OCI-LY3 (cell line): ENCODE measurements around the gene PCDH12.

Experiments
- H2AFZ ChIP-seq: fragments of 200-600, 300-600 bp; shearing (Covaris generic); 2 replicates; pipeline ENCODE4 v1.6.0; 2014; ENCODE audit warnings: antibody characterized with exemption, low read depth, low read length
- H3K27ac ChIP-seq: fragments of 200-600, 300-600 bp; sonication (generic); 2 replicates; pipeline ENCODE4 v1.5.1; 2014; ENCODE audit warnings: mild to moderate bottlenecking, low read length, moderate library complexity, mixed read lengths
- H3K27me3 ChIP-seq: fragments of 200-600, 300-600 bp; sonication (generic); 2 replicates; pipeline ENCODE4 v1.6.1; 2014; ENCODE audit warnings: low read depth, low read length, mixed read lengths
- H3K36me3 ChIP-seq: fragments of 200-600, 300-600 bp; sonication (generic); replicated peaks from 2 replicates; pipeline ENCODE3; 2014; ENCODE audit warnings: low read depth, low read length, mixed read lengths
- H3K4me1 ChIP-seq: fragments of 300-600, 200-600 bp; sonication (generic); 2 replicates; pipeline ENCODE4 v1.6.1; 2014; ENCODE audit warnings: low read length, mixed read lengths
- H3K4me2 ChIP-seq: fragments of 200-600, 300-600 bp; sonication (generic); 2 replicates; pipeline ENCODE4 v1.6.1; 2014; ENCODE audit warnings: low read length, mixed read lengths
- H3K4me3 ChIP-seq: fragments of 300-600, 200-600 bp; sonication (generic); 2 replicates; pipeline ENCODE4 v1.5.1; 2014; ENCODE audit warnings: antibody characterized with exemption, mild to moderate bottlenecking, low read length, moderate library complexity
- H3K79me2 ChIP-seq: fragments of 300-600, 200-600 bp; shearing (Covaris generic); 2 replicates; pipeline ENCODE4 v1.6.1; 2014; ENCODE audit warnings: mild to moderate bottlenecking, low read length, mixed read lengths
- H3K9ac ChIP-seq: fragments of 300-600, 200-600 bp; shearing (Covaris generic); 2 replicates; pipeline ENCODE4 v1.6.0; 2014; ENCODE audit warnings: mild to moderate bottlenecking, low read length, moderate library complexity
- H3K9me3 ChIP-seq: fragments of 200-600, 300-600 bp; shearing (Covaris generic); 2 replicates; pipeline ENCODE4 v1.6.1; 2014; ENCODE audit warnings: low read length, mixed read lengths; ENCODE audit not compliant: insufficient read depth
- H4K20me1 ChIP-seq: fragments of 200-600, 300-600 bp; sonication (generic); 2 replicates; pipeline ENCODE4 v1.6.1; 2016; ENCODE audit warnings: low read length, mixed read lengths; ENCODE audit not compliant: insufficient read depth
- EZH2phosphoT487 ChIP-seq: fragments of 200-600 bp; shearing (Covaris generic); IDR thresholded peaks from 2 replicates; pipeline ENCODE4 v1.6.1; 2018; ENCODE audit warnings: antibody characterized with exemption, mixed run types, low read depth
- TF ChIP-seq, protein P1 (sequence below): fragments of 200-600, 300-600 bp; sonication (generic); IDR thresholded peaks from 2 replicates; pipeline ENCODE4 v1.5.1; 2014; ENCODE audit warnings: antibody characterized with exemption, low read length, low read depth

The PCDH12 gene

DNA sequence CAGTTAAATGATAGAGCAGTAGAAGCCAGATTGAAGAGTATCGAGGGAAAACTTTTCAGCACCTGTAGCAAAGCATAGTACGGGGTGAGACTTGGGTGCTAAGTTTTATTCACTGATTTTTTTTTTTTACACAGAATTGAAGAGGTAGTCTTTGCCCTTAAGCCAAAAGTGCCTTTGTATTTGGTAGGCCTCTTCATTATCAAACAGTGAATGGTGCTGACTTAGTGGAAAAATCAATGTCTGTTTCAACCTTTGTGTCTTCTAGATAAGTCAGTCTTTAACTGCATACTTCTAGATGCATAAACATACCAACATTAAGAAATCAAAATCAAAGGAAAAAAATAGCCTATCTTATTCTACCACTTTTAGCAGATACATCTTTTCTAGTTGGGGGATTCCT, 24.6 kb upstream of the PCDH12 start:
- no peak overlapping the region for H3K27ac ChIP-seq
- H3K27me3 ChIP-seq = no peaks in the 10 kb centered on the region
- no peak overlapping the region for H3K9ac ChIP-seq
- H3K4me2 ChIP-seq = no peak overlapping the region
- no peak overlapping the region for H2AFZ ChIP-seq
- no peaks in the 10 kb centered on the region for H4K20me1 ChIP-seq
- no peak overlapping the region for H3K4me3 ChIP-seq
- H3K79me2 ChIP-seq = no peaks in the 10 kb centered on the region
- peaks cover 26% of the 10 kb centered on the region for H3K36me3 ChIP-seq
- no peak for TF ChIP-seq EZH2phosphoT487
- TF ChIP-seq, protein P1, sequence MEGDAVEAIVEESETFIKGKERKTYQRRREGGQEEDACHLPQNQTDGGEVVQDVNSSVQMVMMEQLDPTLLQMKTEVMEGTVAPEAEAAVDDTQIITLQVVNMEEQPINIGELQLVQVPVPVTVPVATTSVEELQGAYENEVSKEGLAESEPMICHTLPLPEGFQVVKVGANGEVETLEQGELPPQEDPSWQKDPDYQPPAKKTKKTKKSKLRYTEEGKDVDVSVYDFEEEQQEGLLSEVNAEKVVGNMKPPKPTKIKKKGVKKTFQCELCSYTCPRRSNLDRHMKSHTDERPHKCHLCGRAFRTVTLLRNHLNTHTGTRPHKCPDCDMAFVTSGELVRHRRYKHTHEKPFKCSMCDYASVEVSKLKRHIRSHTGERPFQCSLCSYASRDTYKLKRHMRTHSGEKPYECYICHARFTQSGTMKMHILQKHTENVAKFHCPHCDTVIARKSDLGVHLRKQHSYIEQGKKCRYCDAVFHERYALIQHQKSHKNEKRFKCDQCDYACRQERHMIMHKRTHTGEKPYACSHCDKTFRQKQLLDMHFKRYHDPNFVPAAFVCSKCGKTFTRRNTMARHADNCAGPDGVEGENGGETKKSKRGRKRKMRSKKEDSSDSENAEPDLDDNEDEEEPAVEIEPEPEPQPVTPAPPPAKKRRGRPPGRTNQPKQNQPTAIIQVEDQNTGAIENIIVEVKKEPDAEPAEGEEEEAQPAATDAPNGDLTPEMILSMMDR = no peak
- H3K4me1 ChIP-seq = no peaks in the 10 kb centered on the region
- H3K9me3 ChIP-seq = no peaks in the 10 kb centered on the region

DNA sequence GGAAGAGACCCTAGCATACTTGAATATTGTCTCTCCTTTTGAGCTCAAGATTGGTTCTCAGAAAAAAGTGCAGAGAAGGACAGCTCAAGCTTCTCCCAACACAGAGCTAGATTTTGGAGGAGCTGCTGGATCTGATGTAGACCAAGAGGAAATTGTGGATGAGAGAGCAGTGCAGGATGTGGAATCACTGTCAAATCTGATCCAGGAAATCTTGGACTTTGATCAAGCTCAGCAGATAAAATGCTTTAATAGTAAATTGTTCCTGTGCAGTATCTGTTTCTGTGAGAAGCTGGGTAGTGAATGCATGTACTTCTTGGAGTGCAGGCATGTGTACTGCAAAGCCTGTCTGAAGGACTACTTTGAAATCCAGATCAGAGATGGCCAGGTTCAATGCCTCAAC, 20.4 kb upstream of the PCDH12 start:
- Histone ChIP-seq H3K79me2 (no peaks in the 10 kb centered on the region), H3K4me1 (no peaks in the 10 kb centered on the region), H3K27ac (no peak overlapping the region), H3K27me3 (no peaks in the 10 kb centered on the region), H2AFZ (no peak overlapping the region), H4K20me1 (no peaks in the 10 kb centered on the region), H3K36me3 (peaks cover 33% of the 10 kb centered on the region), H3K4me2 (no peak overlapping the region), H3K9ac (no peak overlapping the region), H3K4me3 (no peak overlapping the region), H3K9me3 (no peaks in the 10 kb centered on the region)
- no peak for TF ChIP-seq EZH2phosphoT487
- TF ChIP-seq, protein P1 = no peak

DNA sequence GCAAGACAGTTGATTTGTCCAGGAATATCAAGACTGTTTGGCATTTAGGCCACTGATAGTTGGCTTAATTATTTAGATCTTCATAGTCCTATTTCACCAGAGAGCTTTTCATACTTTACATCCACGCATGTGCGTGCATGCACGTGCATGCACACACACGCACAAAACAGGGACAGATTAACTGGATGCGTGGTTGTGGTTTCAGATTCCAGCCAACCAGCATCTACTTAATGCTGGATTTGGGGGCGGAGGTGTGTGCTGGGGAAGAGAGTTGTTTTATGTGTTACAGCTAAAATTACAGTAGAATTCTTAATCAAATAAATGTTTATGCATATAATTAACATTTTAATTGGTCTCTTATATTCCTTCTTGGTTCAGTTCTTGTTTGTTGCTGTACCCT, 18.2 kb upstream of the PCDH12 start:
- H2AFZ ChIP-seq = no peak overlapping the region
- no peak overlapping the region for H3K9ac ChIP-seq
- no peak overlapping the region for H3K4me3 ChIP-seq
- no peaks in the 10 kb centered on the region for H3K4me1 ChIP-seq
- no peak overlapping the region for H3K27ac ChIP-seq
- TF ChIP-seq, protein P1 = no peak
- no peak for TF ChIP-seq EZH2phosphoT487
- H4K20me1 ChIP-seq = no peaks in the 10 kb centered on the region
- no peaks in the 10 kb centered on the region for H3K79me2 ChIP-seq
- no peak overlapping the region for H3K4me2 ChIP-seq
- no peaks in the 10 kb centered on the region for H3K9me3 ChIP-seq
- H3K36me3 ChIP-seq = peaks cover 30% of the 10 kb centered on the region
- H3K27me3 ChIP-seq = no peaks in the 10 kb centered on the region

DNA sequence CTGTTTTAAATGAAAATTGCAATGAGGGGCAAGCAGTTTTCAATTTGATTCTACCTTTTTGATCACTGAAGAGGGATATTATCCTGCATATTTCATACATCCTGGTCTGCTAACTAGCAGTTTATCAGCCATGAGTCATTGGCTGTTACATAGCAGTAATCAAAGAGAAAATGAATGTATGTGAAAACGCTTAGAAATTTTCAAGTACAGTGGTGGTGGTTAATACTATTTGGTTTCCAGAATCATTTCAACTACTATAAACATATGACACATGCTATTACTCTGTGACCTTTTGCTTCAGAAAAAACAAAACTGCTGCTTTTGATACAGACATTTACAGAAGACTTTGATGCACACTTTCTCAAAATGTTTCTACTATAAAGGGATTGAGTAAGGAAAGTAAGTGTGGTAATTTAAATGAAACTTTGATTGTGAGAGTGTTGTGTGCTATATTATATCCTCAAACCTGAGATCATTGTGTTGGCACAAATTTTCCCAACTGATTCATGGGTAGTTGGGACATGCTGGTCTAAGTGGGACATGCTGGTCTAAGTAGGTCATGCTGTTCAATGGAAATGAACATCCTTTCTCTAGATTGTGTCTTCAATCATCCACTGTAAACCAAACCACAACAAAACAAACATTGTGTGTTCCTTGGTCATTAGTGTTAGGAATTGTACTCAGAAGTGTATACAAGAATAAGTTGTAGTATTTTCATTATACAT, 16.0 kb upstream of the PCDH12 start:
- H3K4me1 ChIP-seq = peaks cover 10% of the 10 kb centered on the region
- no peak overlapping the region for H3K4me3 ChIP-seq
- no peak overlapping the region for H3K4me2 ChIP-seq
- peaks cover 24% of the 10 kb centered on the region for H3K36me3 ChIP-seq
- H4K20me1 ChIP-seq = no peaks in the 10 kb centered on the region
- H3K27ac ChIP-seq = no peak overlapping the region
- H3K79me2 ChIP-seq = peaks cover 16% of the 10 kb centered on the region
- no peak overlapping the region for H2AFZ ChIP-seq
- TF ChIP-seq, protein P1 = no peak
- TF ChIP-seq EZH2phosphoT487 = no peak
- no peak overlapping the region for H3K9ac ChIP-seq
- H3K9me3 ChIP-seq = no peaks in the 10 kb centered on the region
- H3K27me3 ChIP-seq = no peaks in the 10 kb centered on the region
